ENCODE data around the gene RGMA. TPM values are rescaled to one million over a fixed set of nuclear protein-coding genes. Genes with fewer than 3 reads are reported as not detected.

Gene RGMA
- total and polyA plus RNA-seq, 7 donors: 1.4 to 58.6 (median 21.8) TPM

- H3K4me1 ChIP-seq: peaks cover 0 to 48% (median 40%) of the 10 kb centered on the region in 4 donors
- TF ChIP-seq EP300 (IDR thresholded peaks at IDR 0.05) (no peak), POLR2A (IDR thresholded peaks at IDR 0.05) (no peak), POLR2AphosphoS5 (IDR thresholded peaks at IDR 0.05) (no peak)
- TF ChIP-seq, protein P1, sequence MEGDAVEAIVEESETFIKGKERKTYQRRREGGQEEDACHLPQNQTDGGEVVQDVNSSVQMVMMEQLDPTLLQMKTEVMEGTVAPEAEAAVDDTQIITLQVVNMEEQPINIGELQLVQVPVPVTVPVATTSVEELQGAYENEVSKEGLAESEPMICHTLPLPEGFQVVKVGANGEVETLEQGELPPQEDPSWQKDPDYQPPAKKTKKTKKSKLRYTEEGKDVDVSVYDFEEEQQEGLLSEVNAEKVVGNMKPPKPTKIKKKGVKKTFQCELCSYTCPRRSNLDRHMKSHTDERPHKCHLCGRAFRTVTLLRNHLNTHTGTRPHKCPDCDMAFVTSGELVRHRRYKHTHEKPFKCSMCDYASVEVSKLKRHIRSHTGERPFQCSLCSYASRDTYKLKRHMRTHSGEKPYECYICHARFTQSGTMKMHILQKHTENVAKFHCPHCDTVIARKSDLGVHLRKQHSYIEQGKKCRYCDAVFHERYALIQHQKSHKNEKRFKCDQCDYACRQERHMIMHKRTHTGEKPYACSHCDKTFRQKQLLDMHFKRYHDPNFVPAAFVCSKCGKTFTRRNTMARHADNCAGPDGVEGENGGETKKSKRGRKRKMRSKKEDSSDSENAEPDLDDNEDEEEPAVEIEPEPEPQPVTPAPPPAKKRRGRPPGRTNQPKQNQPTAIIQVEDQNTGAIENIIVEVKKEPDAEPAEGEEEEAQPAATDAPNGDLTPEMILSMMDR (IDR thresholded peaks at IDR 0.05): no peak
- peaks cover 19 to 75% (median 38%) of the 10 kb centered on the region in 4 donors for H3K36me3 ChIP-seq
- intact Hi-C loops (cut with DNase I): no loop called here
- no peak overlapping the region for H3K4me3 ChIP-seq
- WGBS, 2 donors: 85 to 93% methylated on average over 8 of the region's 8 CpGs
- no peak overlapping the region for H3K27ac ChIP-seq
- no peaks in the 10 kb centered on the region for H3K27me3 ChIP-seq
- H3K9me3 ChIP-seq: no peaks in the 10 kb centered on the region
- DNase-seq: no peak
Measured at GRCh38 chr15:93024716-93025624, 64.0 kb downstream of the RGMA start.

- no peak overlapping the region for H3K27ac ChIP-seq
- H3K9me3 ChIP-seq: no peaks in the 10 kb centered on the region
- peaks cover 20 to 82% (median 43%) of the 10 kb centered on the region in 4 donors for H3K36me3 ChIP-seq
- WGBS, 2 donors: 96 to 97% methylated on average over 10 of the region's 10 CpGs
- H3K4me1 ChIP-seq: peaks cover 0 to 41% (median 34%) of the 10 kb centered on the region in 4 donors
- DNase-seq: no peak
- TF ChIP-seq, protein P1 (IDR thresholded peaks at IDR 0.05): no peak
- TF ChIP-seq POLR2AphosphoS5 (IDR thresholded peaks at IDR 0.05) (no peak), EP300 (IDR thresholded peaks at IDR 0.05) (no peak), POLR2A (IDR thresholded peaks at IDR 0.05) (no peak)
- intact Hi-C loops (cut with DNase I): no loop called here
- H3K4me3 ChIP-seq: no peak overlapping the region
- no peaks in the 10 kb centered on the region for H3K27me3 ChIP-seq
Measured at GRCh38 chr15:93024293-93024692, 64.7 kb downstream of the RGMA start.

- no peaks in the 10 kb centered on the region for H3K27me3 ChIP-seq
- H3K4me3 ChIP-seq: no peak overlapping the region
- DNase-seq: no peak
- H3K9me3 ChIP-seq: no peaks in the 10 kb centered on the region
- 95 to 96% methylated on average over 3 of the region's 3 CpGs for WGBS, 2 donors
- intact Hi-C loops (cut with DNase I): no loop called here
- TF ChIP-seq POLR2AphosphoS5 (IDR thresholded peaks at IDR 0.05): no peak
- TF ChIP-seq, protein P1 (IDR thresholded peaks at IDR 0.05): no peak
- no peak for TF ChIP-seq POLR2A (IDR thresholded peaks at IDR 0.05)
- no peak for TF ChIP-seq EP300 (IDR thresholded peaks at IDR 0.05)
- H3K4me1 ChIP-seq: peaks cover 0 to 10% (median 3%) of the 10 kb centered on the region in 4 donors
- no peak overlapping the region for H3K27ac ChIP-seq
- H3K36me3 ChIP-seq: peaks cover 27 to 100% (median 49%) of the 10 kb centered on the region in 4 donors
Measured at GRCh38 chr15:93020976-93021772, 67.8 kb downstream of the RGMA start.

DNA sequence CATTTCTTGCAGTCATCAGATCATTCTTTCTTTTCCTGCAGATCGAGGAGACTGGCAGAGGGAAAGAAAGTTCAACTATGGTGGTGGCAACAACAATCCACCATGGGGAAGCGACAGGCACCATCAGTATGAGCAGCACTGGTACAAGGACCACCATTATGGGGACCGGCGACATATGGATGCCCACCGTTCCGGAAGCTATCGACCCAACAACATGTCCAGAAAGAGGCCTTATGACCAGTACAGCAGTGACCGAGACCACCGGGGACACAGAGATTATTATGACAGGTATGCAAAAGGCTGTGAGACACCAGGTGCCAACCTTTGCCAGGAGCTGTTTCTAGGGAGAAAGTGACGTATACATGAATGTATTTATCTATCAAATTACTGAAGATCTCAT, 69.0 kb downstream of the RGMA start:
- Histone ChIP-seq H3K27me3 (no peaks in the 10 kb centered on the region), H3K4me1 (peaks cover 0 to 5% (median 0%) of the 10 kb centered on the region in 4 donors), H3K36me3 (peaks cover 36 to 100% (median 55%) of the 10 kb centered on the region in 4 donors), H3K27ac (no peak overlapping the region), H3K4me3 (no peak overlapping the region), H3K9me3 (no peaks in the 10 kb centered on the region)
- TF ChIP-seq EP300 (IDR thresholded peaks at IDR 0.05): no peak
- no peak for DNase-seq
- WGBS, 2 donors: 96 to 98% methylated on average over 10 of the region's 10 CpGs
- intact Hi-C loops (cut with DNase I): no loop called here

DNA sequence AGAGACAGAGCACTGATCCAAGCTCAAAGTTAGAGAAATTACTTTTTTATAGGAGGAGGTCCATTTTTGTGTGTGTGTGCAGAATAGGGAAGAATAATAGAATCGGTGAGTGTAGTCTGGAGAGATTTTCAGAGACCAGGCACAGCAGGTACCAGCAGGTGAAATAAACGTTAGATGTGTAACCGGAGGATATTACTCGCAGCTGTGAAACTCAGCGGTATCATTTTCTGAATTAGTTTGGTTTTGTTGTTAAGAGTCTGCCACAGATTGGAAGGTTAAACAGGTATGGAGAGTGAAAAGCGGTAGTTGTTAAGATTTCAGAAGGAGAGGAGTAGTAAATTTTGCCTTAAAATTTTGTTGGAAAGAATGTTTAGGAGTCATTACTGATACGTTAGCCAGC, 69.9 kb downstream of the RGMA start:
- DNase-seq: no peak
- WGBS, 2 donors: 91 to 93% methylated on average over 7 of the region's 7 CpGs
- H3K4me1 ChIP-seq: peaks cover 0 to 5% (median 0%) of the 10 kb centered on the region in 4 donors
- intact Hi-C loops (cut with DNase I): no loop called here
- H3K36me3 ChIP-seq: peaks cover 38 to 100% (median 56%) of the 10 kb centered on the region in 4 donors
- H3K4me3 ChIP-seq: no peak overlapping the region
- no peaks in the 10 kb centered on the region for H3K9me3 ChIP-seq
- peak overlapping the region in 1 of 4 donors; percentile 17 for H3K27ac ChIP-seq
- no peaks in the 10 kb centered on the region for H3K27me3 ChIP-seq
- TF ChIP-seq EP300 (IDR thresholded peaks at IDR 0.05): no peak
- no peak for TF ChIP-seq POLR2AphosphoS5 (IDR thresholded peaks at IDR 0.05)
- TF ChIP-seq, protein P1 (IDR thresholded peaks at IDR 0.05): no peak
- TF ChIP-seq POLR2A (IDR thresholded peaks at IDR 0.05): no peak
